AG10803 (cell line): ENCODE results near the gene SPRYD4.

Experiments used
- DNase-seq: peaks from one replicate; pipeline ENCODE4 v3.0.0; 2010; ENCODE audit warnings: low read depth
- H3K4me3 ChIP-seq: 2 replicates; pipeline ENCODE4 v1.5.1; 2011; ENCODE audit warnings: mild to moderate bottlenecking, low read length, control low read depth
- TF ChIP-seq, protein P1 (sequence below): conservative IDR thresholded peaks from 2 replicates; pipeline ENCODE4 v1.5.1; 2011; ENCODE audit warnings: mild to moderate bottlenecking, low read length, control low read depth, inconsistent platforms

SPRYD4 gene

GRCh38 chr12:56468216-56469006, at the start of gene SPRYD4:
TSS of gene SPRYD4 (plus strand) at chr12:56468578. CDS start at chr12:56468592, 14 bp downstream.
- peak; percentile 90 for DNase-seq
- TF ChIP-seq, protein P1, sequence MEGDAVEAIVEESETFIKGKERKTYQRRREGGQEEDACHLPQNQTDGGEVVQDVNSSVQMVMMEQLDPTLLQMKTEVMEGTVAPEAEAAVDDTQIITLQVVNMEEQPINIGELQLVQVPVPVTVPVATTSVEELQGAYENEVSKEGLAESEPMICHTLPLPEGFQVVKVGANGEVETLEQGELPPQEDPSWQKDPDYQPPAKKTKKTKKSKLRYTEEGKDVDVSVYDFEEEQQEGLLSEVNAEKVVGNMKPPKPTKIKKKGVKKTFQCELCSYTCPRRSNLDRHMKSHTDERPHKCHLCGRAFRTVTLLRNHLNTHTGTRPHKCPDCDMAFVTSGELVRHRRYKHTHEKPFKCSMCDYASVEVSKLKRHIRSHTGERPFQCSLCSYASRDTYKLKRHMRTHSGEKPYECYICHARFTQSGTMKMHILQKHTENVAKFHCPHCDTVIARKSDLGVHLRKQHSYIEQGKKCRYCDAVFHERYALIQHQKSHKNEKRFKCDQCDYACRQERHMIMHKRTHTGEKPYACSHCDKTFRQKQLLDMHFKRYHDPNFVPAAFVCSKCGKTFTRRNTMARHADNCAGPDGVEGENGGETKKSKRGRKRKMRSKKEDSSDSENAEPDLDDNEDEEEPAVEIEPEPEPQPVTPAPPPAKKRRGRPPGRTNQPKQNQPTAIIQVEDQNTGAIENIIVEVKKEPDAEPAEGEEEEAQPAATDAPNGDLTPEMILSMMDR, result peak; percentile 31
- H3K4me3 ChIP-seq, result peak within 1 kb of the TSS; percentile 97

DNA sequence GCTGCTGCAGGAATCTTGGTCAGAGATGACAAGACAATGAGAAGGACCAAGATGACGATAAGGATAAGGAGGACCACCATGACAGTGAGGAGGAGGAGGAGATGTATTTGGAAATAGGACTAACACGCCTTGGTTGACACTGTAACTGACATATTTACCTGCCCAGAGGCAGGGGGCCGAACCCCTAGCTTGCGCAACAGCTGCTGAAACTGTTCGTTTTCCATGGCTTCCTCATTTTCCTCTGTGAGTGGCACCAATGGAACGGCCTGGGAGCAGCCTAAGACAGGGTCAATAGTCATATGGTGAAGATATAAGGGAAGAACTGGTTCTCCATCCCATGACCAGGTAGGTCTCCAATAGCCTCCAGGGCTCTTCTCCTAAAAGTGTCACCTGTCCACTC, 48.0 kb upstream of the SPRYD4 start:
- DNase-seq, result no peak
- TF ChIP-seq, protein P1, result no peak

DNA sequence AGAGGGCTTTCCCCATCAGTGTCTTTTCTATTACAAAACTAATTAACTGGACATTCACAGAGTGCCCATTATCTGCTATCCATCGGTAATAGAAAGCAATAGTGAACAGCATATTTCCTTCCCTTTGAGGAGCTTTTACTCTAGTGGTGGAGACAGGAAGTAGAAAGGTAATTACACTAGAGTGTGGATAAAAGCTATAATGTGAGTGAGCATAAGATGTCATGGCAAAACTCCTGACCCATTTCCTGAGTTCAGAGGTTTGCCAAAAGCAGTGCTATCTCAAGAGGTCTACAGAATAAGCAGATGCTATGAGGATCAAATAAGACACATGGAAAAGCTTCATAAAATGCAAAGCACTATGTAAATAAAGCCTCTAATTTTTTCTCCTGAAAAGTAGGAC, 43.2 kb upstream of the SPRYD4 start:
- TF ChIP-seq, protein P1, result no peak
- H3K4me3 ChIP-seq, result no peak overlapping the region
- no peak for DNase-seq

More for the DNA sequence above, 48.0 kb upstream of the SPRYD4 start:
- no peak overlapping the region for H3K4me3 ChIP-seq

- DNase-seq, result no peak
- H3K4me3 ChIP-seq, result no peak overlapping the region
- TF ChIP-seq, protein P1, result no peak
Measured at GRCh38 chr12:56425940-56426438, 42.4 kb upstream of the SPRYD4 start.

DNA sequence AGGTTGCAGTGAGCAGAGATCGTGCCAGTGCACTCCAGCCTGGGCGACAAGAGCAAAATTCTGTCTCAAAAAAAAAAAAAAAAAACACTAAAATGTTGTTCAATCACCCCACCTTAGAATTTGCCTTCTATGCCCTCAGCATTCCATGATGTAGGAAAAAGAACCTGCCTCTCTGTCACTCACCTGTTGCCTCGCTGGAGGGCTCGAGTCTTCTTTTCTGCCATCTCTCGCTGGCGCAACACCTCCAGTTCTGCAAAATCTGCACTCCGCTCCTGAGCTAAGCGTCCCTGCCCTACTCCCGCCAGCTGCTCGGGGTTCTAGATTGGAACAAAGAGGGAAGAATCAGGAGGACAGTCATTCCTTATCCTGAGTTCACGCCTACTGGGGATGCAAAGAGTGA, 37.1 kb upstream of the SPRYD4 start:
- H3K4me3 ChIP-seq, result no peak overlapping the region
- no peak for DNase-seq
- TF ChIP-seq, protein P1, result no peak

- no peak for DNase-seq
- TF ChIP-seq, protein P1, result no peak
- H3K4me3 ChIP-seq, result no peak overlapping the region
Measured at GRCh38 chr12:56431850-56432249, 36.5 kb upstream of the SPRYD4 start.

- peak; percentile 26 for DNase-seq
- TF ChIP-seq, protein P1, result no peak
Measured at GRCh38 chr12:56434828-56435227, 33.5 kb upstream of the SPRYD4 start.

More at GRCh38 chr12:56434828-56435227, 33.5 kb upstream of the SPRYD4 start:
- no peak overlapping the region for H3K4me3 ChIP-seq
